ENCODE data around the gene RASL10B. TPM values are rescaled to one million over a fixed set of nuclear protein-coding genes. Genes with fewer than 3 reads are reported as not detected.

The RASL10B gene
- total RNA-seq, 6 experiments from 2014 or later, result 0.31 to 2.8 (median 2.3) TPM

DNA sequence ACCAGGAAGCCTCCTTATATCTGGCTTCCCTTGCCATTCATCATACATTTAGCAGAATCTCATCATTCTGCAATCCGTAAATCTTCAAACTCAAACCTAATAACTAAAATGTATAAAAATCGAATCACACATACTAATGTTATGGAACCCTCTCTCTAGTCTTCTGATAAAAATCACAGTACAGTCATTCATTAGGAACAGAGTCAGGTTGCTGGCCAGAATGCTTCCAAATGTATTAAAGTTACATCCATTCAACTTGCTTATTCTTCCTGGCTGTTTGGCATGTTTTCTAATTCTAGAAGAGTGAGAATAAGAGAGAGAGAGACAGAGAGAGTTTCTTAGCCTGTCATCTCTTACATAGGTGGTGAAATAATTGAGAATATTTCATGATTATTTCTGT is 16.5 kb upstream of the RASL10B start:
- Histone ChIP-seq H3K4me3 (no peak overlapping the region), H3K4me1 (peaks cover 0 to 63% (median 14%) of the 10 kb centered on the region in 4 donors), H3K36me3 (no peaks in the 10 kb centered on the region), H3K27ac (no peak overlapping the region), H3K9me3 (no peaks in the 10 kb centered on the region), H3K27me3 (no peaks in the 10 kb centered on the region)
- no peak for ATAC-seq
- 86% methylated on average over 2 of the region's 2 CpGs for WGBS (ENCODE audit: insufficient coverage, low coverage, low lambda C conversion rate, missing lambda C conversion rate)
- TF ChIP-seq CTCF (IDR thresholded peaks at IDR 0.05) (no peak), POLR2A (IDR thresholded peaks at IDR 0.05) (no peak)
- intact Hi-C loops (cut with DNase I), result no loop called here
- no peak for DNase-seq

DNA sequence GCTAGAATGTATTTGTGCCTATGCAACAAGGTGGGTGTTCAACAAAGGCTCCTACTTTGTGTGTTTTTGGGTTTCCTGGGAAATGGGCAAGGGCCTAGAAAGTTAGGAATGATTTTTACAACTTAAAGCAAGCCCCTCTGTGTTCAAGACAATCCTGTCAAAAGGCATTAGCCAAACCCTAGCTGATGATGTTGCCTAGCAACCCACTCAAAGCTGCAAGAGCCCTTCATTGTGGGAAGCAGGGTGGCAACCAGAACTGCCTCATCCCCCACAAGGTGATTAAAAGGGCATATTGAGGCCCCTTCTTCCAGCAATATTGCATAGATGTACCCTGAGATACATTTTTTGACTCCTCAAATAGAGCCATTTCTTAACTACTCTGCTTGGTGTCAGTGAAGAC is 16.0 kb upstream of the RASL10B start:
- DNase-seq, result no peak
- Histone ChIP-seq H3K4me3 (no peak overlapping the region), H3K4me1 (peaks cover 0 to 58% (median 14%) of the 10 kb centered on the region in 4 donors), H3K9me3 (no peaks in the 10 kb centered on the region), H3K27ac (no peak overlapping the region), H3K27me3 (no peaks in the 10 kb centered on the region), H3K36me3 (no peaks in the 10 kb centered on the region)
- ATAC-seq, result no peak
- intact Hi-C loops (cut with DNase I), result no loop called here
- TF ChIP-seq POLR2A (IDR thresholded peaks at IDR 0.05), result no peak
- TF ChIP-seq CTCF (IDR thresholded peaks at IDR 0.05), result no peak

DNA sequence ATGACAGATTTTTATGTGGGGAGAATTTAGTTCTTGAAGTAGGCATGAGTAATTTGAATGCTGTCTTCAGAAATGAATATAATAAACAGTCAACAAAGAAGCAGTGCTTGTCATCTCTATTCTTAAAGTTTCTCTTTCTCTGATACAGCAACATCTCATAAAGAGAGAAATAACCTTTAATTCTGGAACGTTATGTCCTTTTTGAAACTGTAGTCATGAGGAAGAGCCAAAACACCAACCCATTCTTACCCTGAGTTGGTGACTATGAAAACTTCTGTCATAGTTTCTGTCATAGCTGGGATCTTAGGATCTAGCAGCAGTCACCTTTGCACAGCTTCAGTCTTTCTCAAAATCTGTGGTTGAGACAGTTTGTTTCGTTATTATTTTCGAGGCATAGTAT is 15.3 kb upstream of the RASL10B start:
- DNase-seq (no peak), ATAC-seq (no peak)
- intact Hi-C loops (cut with DNase I), result no loop called here
- Histone ChIP-seq H3K4me1 (peaks cover 0 to 58% (median 14%) of the 10 kb centered on the region in 4 donors), H3K27ac (peak overlapping the region in 2 of 3 donors; percentile 37 to 77), H3K4me3 (no peak overlapping the region), H3K27me3 (no peaks in the 10 kb centered on the region), H3K36me3 (no peaks in the 10 kb centered on the region), H3K9me3 (no peaks in the 10 kb centered on the region)
- TF ChIP-seq CTCF (IDR thresholded peaks at IDR 0.05) (no peak), POLR2A (IDR thresholded peaks at IDR 0.05) (no peak)
- WGBS (ENCODE audit: insufficient coverage, low coverage, low lambda C conversion rate, missing lambda C conversion rate), result 75% methylated on average over 3 of the region's 3 CpGs

- peak; percentile 58 to 83 (median 74) for ATAC-seq
- TF ChIP-seq CTCF (IDR thresholded peaks at IDR 0.05) (no peak), POLR2A (IDR thresholded peaks at IDR 0.05) (no peak)
- peak in 1 of 3 donors; percentile 73 for DNase-seq
- intact Hi-C loops (cut with DNase I), result no loop called here
- no peaks in the 10 kb centered on the region for H3K27me3 ChIP-seq
- H3K9me3 ChIP-seq, result no peaks in the 10 kb centered on the region
- H3K4me1 ChIP-seq, result peaks cover 0 to 57% (median 13%) of the 10 kb centered on the region in 4 donors
- whole genome bisulfite sequencing (ENCODE audit: insufficient coverage, low coverage, low lambda C conversion rate, missing lambda C conversion rate), result 13% methylated on average over 4 of the region's 4 CpGs
- no peak overlapping the region for H3K4me3 ChIP-seq
- H3K36me3 ChIP-seq, result no peaks in the 10 kb centered on the region
- peak overlapping the region in 2 of 3 donors; percentile 37 to 77 for H3K27ac ChIP-seq
Observed at GRCh38 chr17:35716897-35717465, 14.5 kb upstream of the RASL10B start.

GRCh38 chr17:35717475-35717874 is 14.0 kb upstream of the RASL10B start:
- 43% methylated on average over 2 of the region's 2 CpGs for WGBS (ENCODE audit: insufficient coverage, low coverage, low lambda C conversion rate, missing lambda C conversion rate)
- no peaks in the 10 kb centered on the region for H3K36me3 ChIP-seq
- no peaks in the 10 kb centered on the region for H3K9me3 ChIP-seq
- H3K27ac ChIP-seq, result peak overlapping the region in 2 of 3 donors; percentile 37 to 77
- H3K27me3 ChIP-seq, result no peaks in the 10 kb centered on the region
- H3K4me1 ChIP-seq, result peaks cover 0 to 52% (median 10%) of the 10 kb centered on the region in 4 donors
- H3K4me3 ChIP-seq, result no peak overlapping the region
- DNase-seq (no peak), ATAC-seq (peak; percentile 20 to 67 (median 44))
- intact Hi-C loops (cut with DNase I), result no loop called here
- no peak for TF ChIP-seq CTCF (IDR thresholded peaks at IDR 0.05)
- no peak for TF ChIP-seq POLR2A (IDR thresholded peaks at IDR 0.05)
